Common myeloid progenitor, CD34-positive (primary cell): ENCODE measurements around the gene OR4S1. TPM values are rescaled to one million over a fixed set of nuclear protein-coding genes. Genes with fewer than 3 reads are reported as not detected.
"Not testable (repeated sequence)": the region's sequence is repeated elsewhere in the genome, so short reads cannot be mapped to it uniquely, and the experiment has no call there.

ENCODE experiments used
- CTCF ChIA-PET: fragments of 350-600 bp; sonication (Branson Sonifier 250); formaldehyde crosslinking; loops from one replicate; lab custom pipeline; 2021; ENCODE audit warnings: antibody characterized with exemption; lab: Charles Lee
- POLR2A ChIA-PET: fragments of 350-600 bp; sonication (Branson Sonifier 250); formaldehyde crosslinking; loops from one replicate; lab custom pipeline; 2021; ENCODE audit warnings: antibody characterized with exemption; lab: Charles Lee
- DNase-seq, 3 donors: peaks; one replicate each; pipeline versions ENCODE4 v3.0.0 to v3.0.0-alpha.2; 2013
- H3K27ac ChIP-seq, 2 experiments: 1 replicate in 1 of 2; 2 replicates in 1 of 2; pipeline ENCODE4 v1.7.0; 2013; ENCODE audit warnings: inconsistent platforms in 2 of 2, low read length in 2 of 2, mild to moderate bottlenecking in 2 of 2, low read depth in 1 of 2, moderate library complexity in 1 of 2; ENCODE audit not compliant: severe bottlenecking in 2 of 2, insufficient read depth in 1 of 2, poor library complexity in 1 of 2
- H3K27me3 ChIP-seq, 5 experiments: replicated peaks in 2 of 5; 1 replicate in 3 of 5; 2 replicates in 2 of 5; pipeline versions ENCODE4 v1.6.1 to v1.7.0; 2013; ENCODE audit warnings: low read length in 4 of 5, mild to moderate bottlenecking in 2 of 5, moderate library complexity in 2 of 5, inconsistent platforms in 1 of 5; ENCODE audit not compliant: insufficient read depth in 5 of 5, control insufficient read depth in 4 of 5
- H3K36me3 ChIP-seq, 4 experiments: 1 replicate in 2 of 4; 2 replicates in 2 of 4; pipeline versions ENCODE4 v1.6.1 to v1.7.0; 2013; ENCODE audit warnings: low read length in 3 of 4, control low read depth in 1 of 4, mild to moderate bottlenecking in 1 of 4; ENCODE audit not compliant: control insufficient read depth in 4 of 4, insufficient read depth in 4 of 4
- H3K4me1 ChIP-seq, 4 experiments: 1 replicate in 3 of 4; 2 replicates in 1 of 4; pipeline versions ENCODE4 v1.6.1 to v1.7.1; 2013; ENCODE audit warnings: low read length in 3 of 4, mild to moderate bottlenecking in 3 of 4, control low read depth in 1 of 4, inconsistent platforms in 1 of 4, moderate library complexity in 1 of 4; ENCODE audit not compliant: control insufficient read depth in 4 of 4, insufficient read depth in 4 of 4; ENCODE audit errors: control extremely low read depth in 1 of 4
- H3K4me3 ChIP-seq, 7 experiments: 1 replicate in 4 of 7; 2 replicates in 3 of 7; pipeline versions ENCODE4 v1.5.1 to v1.7.0; 2013; ENCODE audit warnings: mild to moderate bottlenecking in 7 of 7, low read length in 6 of 7, moderate library complexity in 6 of 7, inconsistent platforms in 2 of 7, low read depth in 2 of 7, control low read depth in 1 of 7; ENCODE audit not compliant: insufficient read depth in 4 of 7, control insufficient read depth in 1 of 7; ENCODE audit errors: extremely low read depth in 1 of 7
- H3K9me3 ChIP-seq, 5 experiments: 1 replicate in 4 of 5; 2 replicates in 1 of 5; pipeline versions ENCODE4 v1.6.1 to v1.7.1; 2013; ENCODE audit warnings: low read length in 4 of 5, mild to moderate bottlenecking in 2 of 5, inconsistent platforms in 1 of 5, low read depth in 1 of 5, moderate library complexity in 1 of 5; ENCODE audit not compliant: control insufficient read depth in 4 of 5, insufficient read depth in 2 of 5; ENCODE audit errors: control extremely low read depth in 1 of 5
- WGBS: methylation state at CpG from one replicate; pipeline ENCODE4 v1.1.5; 2013; ENCODE audit not compliant: insufficient coverage; 5-methylcytosine and 5-hydroxymethylcytosine counted together
- polyA plus RNA-seq: library from polyadenylated mRNA; unstranded; fragments of 120-200 nt; gene quantifications from one replicate; pipeline ENCODE4 v1.2.1, GENCODE V29; 2013

OR4S1 gene, protein sequence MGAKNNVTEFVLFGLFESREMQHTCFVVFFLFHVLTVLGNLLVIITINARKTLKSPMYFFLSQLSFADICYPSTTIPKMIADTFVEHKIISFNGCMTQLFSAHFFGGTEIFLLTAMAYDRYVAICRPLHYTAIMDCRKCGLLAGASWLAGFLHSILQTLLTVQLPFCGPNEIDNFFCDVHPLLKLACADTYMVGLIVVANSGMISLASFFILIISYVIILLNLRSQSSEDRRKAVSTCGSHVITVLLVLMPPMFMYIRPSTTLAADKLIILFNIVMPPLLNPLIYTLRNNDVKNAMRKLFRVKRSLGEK
- not detected for polyA plus RNA-seq

DNA sequence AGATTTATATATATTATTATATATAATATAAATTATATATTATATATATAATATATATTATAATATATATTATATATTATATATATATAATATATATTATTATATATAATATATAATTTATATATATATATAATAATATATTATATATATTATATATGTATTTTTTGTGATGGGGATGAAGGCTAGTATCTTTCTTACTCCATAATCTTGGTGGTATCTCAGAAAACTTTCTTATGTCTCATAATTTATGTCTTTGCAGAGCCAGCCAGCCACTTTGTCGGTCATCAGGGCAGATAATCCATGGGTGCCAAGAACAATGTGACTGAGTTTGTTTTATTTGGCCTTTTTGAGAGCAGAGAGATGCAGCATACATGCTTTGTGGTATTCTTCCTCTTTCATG is at the start of gene OR4S1:
Gene OR4S1 (plus strand): TSS at position 301 of the 400 bp plus-strand sequence. CDS start 0 bp downstream, at position 301.
- no peak for DNase-seq
- H3K4me1 ChIP-seq, result no peaks in the 10 kb centered on the region
- CTCF ChIA-PET, result interaction anchor here (1.9 kb wide), 1 partner anchor 8 kb away, joined by 4 read pairs; no protein-coding TSS in a partner anchor
- no peaks in the 10 kb centered on the region for H3K36me3 ChIP-seq
- no peak within 1 kb of the TSS for H3K27ac ChIP-seq
- no peaks in the 10 kb centered on the region for H3K9me3 ChIP-seq
- WGBS, result 83% methylated on average over 1 of the region's 1 CpG
- H3K27me3 ChIP-seq, result no peaks in the 10 kb centered on the region
- POLR2A ChIA-PET, result no interaction called here
- no peak within 1 kb of the TSS for H3K4me3 ChIP-seq

- CTCF ChIA-PET, result no interaction called here
- no peak for DNase-seq
Measured at GRCh38 chr11:48261600-48261999, 44.4 kb upstream of the OR4S1 start.

DNA sequence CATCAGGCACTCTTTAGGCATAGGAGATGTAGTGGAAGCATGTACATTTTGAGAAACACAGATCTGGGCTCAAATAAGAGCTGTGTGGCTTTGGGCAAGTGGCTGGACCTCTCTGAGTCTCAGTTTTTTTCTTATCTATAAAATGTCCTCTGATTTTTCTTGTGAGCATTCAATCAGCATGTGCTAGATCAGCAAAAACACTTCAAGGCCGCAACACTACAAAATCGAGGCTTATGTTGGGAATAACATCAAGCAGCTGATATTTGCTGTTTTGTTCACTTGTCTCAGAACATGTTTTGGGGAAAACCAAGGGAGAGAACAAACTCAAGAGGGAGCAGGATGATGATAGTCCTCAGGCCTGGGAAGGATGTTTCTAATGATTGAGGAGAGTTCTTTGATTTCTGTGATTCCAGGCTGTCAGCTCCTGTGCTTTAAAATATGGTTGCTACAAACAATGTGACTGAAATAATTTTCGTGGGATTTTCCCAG is 42.6 kb upstream of the OR4S1 start, which contains the start of gene OR4X1:
Gene OR4X1 (plus strand): TSS at position 439 of the 489 bp plus-strand sequence. CDS start 0 bp downstream, at position 439.
- CTCF ChIA-PET, result no interaction called here

More at GRCh38 chr11:48261600-48261999, 44.4 kb upstream of the OR4S1 start:
- H3K4me1 ChIP-seq, result no peaks in the 10 kb centered on the region
- H3K4me3 ChIP-seq, result no peak overlapping the region
- no peak overlapping the region for H3K27ac ChIP-seq
- H3K36me3 ChIP-seq, result no peaks in the 10 kb centered on the region
- 92% methylated on average over 1 of the region's 2 CpGs for WGBS
- no peaks in the 10 kb centered on the region for H3K27me3 ChIP-seq
- H3K9me3 ChIP-seq, result no peaks in the 10 kb centered on the region
- POLR2A ChIA-PET, result no interaction called here

DNA sequence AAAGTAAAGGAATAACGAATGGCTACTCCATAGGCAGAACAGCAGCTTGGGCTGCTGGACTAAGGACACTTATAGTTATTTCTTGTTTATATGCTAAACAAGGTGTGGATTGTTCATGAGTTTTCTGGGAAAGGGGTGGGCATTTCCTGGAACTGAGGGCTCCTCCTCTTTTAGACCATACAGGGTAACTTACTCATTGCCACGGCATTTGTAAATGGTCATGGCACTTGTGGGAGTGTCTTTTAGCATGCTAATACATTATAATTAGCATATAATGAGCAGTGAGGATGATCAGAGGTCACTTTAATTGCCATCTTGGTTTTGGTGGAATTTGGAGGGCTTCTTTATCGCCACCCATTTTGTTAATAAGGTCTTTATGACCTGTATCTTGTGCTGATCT is 35.4 kb upstream of the OR4S1 start:
- H3K4me1 ChIP-seq, result no peaks in the 10 kb centered on the region
- H3K4me3 ChIP-seq, result no peak overlapping the region
- no peak for DNase-seq
- POLR2A ChIA-PET, result no interaction called here
- H3K27ac ChIP-seq, result no peak overlapping the region
- no peaks in the 10 kb centered on the region for H3K36me3 ChIP-seq
- no peaks in the 10 kb centered on the region for H3K9me3 ChIP-seq
- no peaks in the 10 kb centered on the region for H3K27me3 ChIP-seq
- CTCF ChIA-PET, result no interaction called here
- 92% methylated on average over 2 of the region's 3 CpGs for WGBS

More for the DNA sequence above, 42.6 kb upstream of the OR4S1 start, which contains the start of gene OR4X1:
- DNase-seq, result no peak
- Histone ChIP-seq H3K4me1 (no peaks in the 10 kb centered on the region), H3K4me3 (no peak within 1 kb of the TSS), H3K27ac (no peak within 1 kb of the TSS), H3K36me3 (no peaks in the 10 kb centered on the region), H3K9me3 (no peaks in the 10 kb centered on the region), H3K27me3 (no peaks in the 10 kb centered on the region)
- POLR2A ChIA-PET, result no interaction called here
- 63% methylated on average over 2 of the region's 3 CpGs for WGBS

DNA sequence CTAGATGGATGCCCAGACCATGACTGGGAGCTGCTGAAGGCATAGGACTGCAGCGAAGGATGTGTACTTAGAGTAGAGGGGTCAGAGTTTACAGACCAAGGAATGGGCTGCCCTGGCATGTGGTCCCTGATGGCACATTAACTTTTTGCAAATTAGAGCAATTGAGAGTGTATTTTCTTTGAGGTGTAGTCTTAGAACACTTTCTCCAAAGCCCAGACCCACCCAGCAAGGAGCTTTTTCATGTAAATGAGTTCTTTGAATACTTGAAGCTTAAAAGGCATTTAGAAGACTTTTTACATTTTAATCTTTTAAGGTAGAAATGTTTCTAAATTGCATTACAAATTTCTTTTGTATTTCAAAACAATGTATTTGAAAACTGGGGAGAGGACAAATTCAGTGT is 33.4 kb upstream of the OR4S1 start:
- no peaks in the 10 kb centered on the region for H3K27me3 ChIP-seq
- no peaks in the 10 kb centered on the region for H3K9me3 ChIP-seq
- no peak overlapping the region for H3K27ac ChIP-seq
- CTCF ChIA-PET, result interaction anchor here (1.4 kb wide), 1 partner anchor 35 kb away, joined by 3 read pairs; no protein-coding TSS in a partner anchor
- no peak overlapping the region for H3K4me3 ChIP-seq
- 23% methylated on average over 1 of the region's 1 CpG for WGBS
- DNase-seq, result no peak
- H3K36me3 ChIP-seq, result no peaks in the 10 kb centered on the region
- H3K4me1 ChIP-seq, result no peaks in the 10 kb centered on the region
- POLR2A ChIA-PET, result no interaction called here

DNA sequence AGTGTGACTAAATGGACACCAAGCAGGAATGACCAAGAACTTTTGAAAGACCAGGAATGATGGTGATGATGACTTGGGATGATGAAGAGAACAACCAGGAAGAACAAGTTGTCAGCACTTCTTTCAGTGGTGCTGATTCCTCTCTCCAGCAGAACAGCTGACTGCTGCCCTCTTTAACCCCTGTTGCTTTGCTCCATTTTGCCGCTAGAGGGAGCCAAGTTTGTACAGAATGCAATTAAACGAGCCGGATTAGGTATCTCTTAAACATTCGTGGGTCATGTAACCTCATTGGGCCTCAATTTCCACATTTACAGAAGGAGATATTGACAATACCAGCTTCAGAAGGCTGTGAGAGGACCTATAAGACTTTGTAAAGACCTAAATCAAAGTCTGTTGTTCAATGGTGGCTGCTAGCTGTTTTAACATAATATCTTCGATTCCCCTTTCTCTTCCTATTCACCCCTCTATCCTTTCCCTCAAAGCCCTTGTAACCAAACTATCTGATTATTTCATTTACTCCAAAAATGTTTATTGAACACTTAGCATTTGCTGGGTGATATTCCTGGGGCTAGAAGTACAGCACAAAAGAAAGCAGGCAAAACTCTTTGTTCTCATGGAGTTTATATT is 1.9 kb downstream of the OR4S1 start:
- H3K27me3 ChIP-seq, result no peaks in the 10 kb centered on the region
- no peaks in the 10 kb centered on the region for H3K9me3 ChIP-seq
- ChIA-PET POLR2A (no interaction called here), CTCF (interaction anchor here (1.0 to 1.6 kb wide), 4 partner anchors 9 to 1220 kb away, joined by 3 read pairs; no protein-coding TSS in a partner anchor)
- no peak overlapping the region for H3K27ac ChIP-seq
- no peaks in the 10 kb centered on the region for H3K4me1 ChIP-seq
- peak; percentile 15 to 61 (median 42) for DNase-seq
- 7% methylated on average over 2 of the region's 5 CpGs for WGBS
- no peak overlapping the region for H3K4me3 ChIP-seq
- no peaks in the 10 kb centered on the region for H3K36me3 ChIP-seq

DNA sequence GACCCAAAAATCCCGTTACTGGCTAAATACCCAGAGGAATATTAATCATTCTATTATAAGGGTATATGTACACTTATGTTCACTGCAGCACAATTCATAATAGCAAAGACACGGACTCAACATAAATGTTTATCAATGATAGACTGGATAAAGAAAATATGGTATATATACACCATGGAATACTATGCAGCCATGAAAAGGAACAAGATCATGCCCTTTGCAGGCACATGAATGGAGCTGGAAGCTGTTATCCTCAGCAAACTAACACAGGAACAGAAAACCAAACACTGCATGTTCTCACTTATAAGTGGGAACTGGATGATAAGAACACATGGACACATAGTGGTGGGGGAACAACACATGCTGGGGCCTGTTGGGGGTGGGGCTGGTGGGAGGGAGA is 7.6 kb downstream of the OR4S1 start:
- H3K4me1 ChIP-seq, H3K4me3 ChIP-seq, CTCF ChIA-PET, H3K27me3 ChIP-seq, DNase-seq, H3K27ac ChIP-seq, POLR2A ChIA-PET, H3K36me3 ChIP-seq, H3K9me3 ChIP-seq: not testable (repeated sequence)
- WGBS, result no CpG with 5 or more reads among the region's 2 CpGs
